ENCODE data around the gene PHRF1. TPM values are rescaled to one million over a fixed set of nuclear protein-coding genes. Genes with fewer than 3 reads are reported as not detected.
A peak's percentile ranks its signal among the peaks of the same experiment; 100 is the strongest.

Gene PHRF1
- total and polyA plus RNA-seq, 12 donors: 8.7 to 62.3 (median 26.1) TPM

DNA sequence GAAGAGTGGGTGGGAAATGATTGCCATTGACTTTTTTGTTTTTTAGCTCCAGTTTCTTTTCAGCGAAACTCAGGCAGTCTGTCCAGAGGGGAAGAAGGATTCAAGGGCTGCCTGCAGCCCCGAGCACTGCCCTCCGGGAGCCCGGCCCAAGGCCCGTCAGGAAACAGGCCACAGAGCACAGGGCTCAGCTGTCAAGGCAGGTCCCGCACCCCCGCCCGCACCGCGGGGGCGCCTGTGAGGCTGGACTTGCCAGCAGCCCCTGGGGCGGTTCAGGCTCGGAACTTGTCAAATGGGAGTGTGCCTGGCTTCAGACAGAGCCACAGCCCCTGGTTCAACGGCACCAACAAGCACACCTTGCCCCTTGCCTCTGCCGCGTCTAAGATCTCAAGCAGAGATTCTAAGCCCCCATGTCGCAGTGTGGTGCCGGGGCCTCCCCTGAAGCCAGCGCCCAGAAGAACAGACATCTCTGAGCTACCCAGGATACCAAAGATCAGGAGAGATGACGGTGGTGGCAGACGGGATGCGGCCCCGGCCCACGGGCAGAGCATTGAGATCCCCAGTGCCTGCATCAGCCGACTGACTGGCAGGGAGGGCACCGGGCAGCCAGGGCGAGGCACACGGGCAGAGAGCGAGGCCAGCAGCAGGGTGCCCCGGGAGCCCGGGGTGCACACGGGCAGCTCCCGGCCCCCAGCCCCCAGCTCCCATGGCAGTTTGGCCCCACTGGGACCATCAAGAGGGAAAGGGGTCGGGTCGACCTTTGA, 30.9 kb downstream of the PHRF1 start:
- Histone ChIP-seq H3K4me1 (replicated peaks in 1 of 2) (peaks cover 0 to 10% of the 10 kb centered on the region in 2 donors), H3K4me3 (no peak overlapping the region), H3K36me3 (replicated peaks in 1 of 2) (peaks cover 0 to 98% of the 10 kb centered on the region in 2 donors), H3K27ac (peak overlapping the region in 1 of 5 donors; percentile 57), H3K27me3 (no peaks in the 10 kb centered on the region), H3K9me3 (replicated peaks in 1 of 3) (no peaks in the 10 kb centered on the region)
- 89 to 95% (median 91%) methylated on average over 34 to 35 of the region's 35 CpGs for WGBS, 4 donors
- TF ChIP-seq, protein P1, sequence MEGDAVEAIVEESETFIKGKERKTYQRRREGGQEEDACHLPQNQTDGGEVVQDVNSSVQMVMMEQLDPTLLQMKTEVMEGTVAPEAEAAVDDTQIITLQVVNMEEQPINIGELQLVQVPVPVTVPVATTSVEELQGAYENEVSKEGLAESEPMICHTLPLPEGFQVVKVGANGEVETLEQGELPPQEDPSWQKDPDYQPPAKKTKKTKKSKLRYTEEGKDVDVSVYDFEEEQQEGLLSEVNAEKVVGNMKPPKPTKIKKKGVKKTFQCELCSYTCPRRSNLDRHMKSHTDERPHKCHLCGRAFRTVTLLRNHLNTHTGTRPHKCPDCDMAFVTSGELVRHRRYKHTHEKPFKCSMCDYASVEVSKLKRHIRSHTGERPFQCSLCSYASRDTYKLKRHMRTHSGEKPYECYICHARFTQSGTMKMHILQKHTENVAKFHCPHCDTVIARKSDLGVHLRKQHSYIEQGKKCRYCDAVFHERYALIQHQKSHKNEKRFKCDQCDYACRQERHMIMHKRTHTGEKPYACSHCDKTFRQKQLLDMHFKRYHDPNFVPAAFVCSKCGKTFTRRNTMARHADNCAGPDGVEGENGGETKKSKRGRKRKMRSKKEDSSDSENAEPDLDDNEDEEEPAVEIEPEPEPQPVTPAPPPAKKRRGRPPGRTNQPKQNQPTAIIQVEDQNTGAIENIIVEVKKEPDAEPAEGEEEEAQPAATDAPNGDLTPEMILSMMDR (IDR thresholded peaks at IDR 0.05): no peak
- TF ChIP-seq POLR2A (IDR thresholded peaks at IDR 0.05): no peak
- DNase-seq: no peak
- intact Hi-C loops (cut with DNase I): no loop called here

DNA sequence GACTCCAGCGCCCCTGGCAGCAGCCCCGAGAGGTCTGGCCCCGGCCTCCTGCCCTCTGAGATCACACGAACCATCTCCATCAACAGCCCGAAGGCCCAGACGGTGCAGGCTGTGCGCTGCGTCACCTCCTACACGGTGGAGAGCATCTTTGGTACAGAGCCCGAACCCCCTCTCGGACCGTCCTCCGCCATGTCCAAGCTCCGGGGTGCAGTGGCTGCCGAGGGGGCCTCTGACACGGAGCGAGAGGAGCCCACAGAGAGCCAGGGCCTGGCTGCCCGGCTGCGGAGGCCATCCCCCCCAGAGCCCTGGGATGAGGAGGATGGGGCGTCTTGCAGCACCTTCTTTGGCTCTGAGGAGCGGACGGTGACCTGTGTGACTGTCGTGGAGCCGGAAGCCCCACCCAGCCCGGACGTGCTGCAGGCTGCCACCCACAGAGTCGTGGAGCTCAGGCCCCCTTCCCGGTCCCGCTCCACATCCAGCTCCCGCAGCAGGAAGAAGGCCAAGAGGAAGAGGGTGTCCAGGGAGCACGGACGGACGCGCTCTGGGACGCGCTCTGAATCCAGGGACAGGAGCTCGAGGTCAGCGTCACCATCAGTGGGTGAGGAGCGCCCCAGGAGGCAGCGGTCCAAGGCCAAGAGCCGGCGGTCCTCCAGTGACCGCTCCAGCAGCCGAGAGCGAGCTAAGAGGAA, 31.8 kb downstream of the PHRF1 start:
- peaks cover 0 to 99% of the 10 kb centered on the region in 2 donors for H3K36me3 ChIP-seq (replicated peaks in 1 of 2)
- TF ChIP-seq, protein P1 (IDR thresholded peaks at IDR 0.05): peak in 1 of 6 experiments; percentile 17
- TF ChIP-seq POLR2A (IDR thresholded peaks at IDR 0.05): no peak
- no peaks in the 10 kb centered on the region for H3K9me3 ChIP-seq (replicated peaks in 1 of 3)
- no peaks in the 10 kb centered on the region for H3K27me3 ChIP-seq
- H3K4me1 ChIP-seq (replicated peaks in 1 of 2): peaks cover 0 to 10% of the 10 kb centered on the region in 2 donors
- H3K27ac ChIP-seq: peak overlapping the region in 2 of 5 donors; percentile 45 to 57
- DNase-seq: peak in 6 of 7 donors; percentile 67 to 82 (median 77)
- WGBS, 4 donors: 59 to 65% (median 60%) methylated on average over 20 to 45 of the region's 45 CpGs
- intact Hi-C loops (cut with DNase I): no loop called here
- no peak overlapping the region for H3K4me3 ChIP-seq

- intact Hi-C loops (cut with DNase I): no loop called here
- TF ChIP-seq, protein P1 (IDR thresholded peaks at IDR 0.05): no peak
- no peak for TF ChIP-seq POLR2A (IDR thresholded peaks at IDR 0.05)
- no peak overlapping the region for H3K4me3 ChIP-seq
- H3K4me1 ChIP-seq (replicated peaks in 1 of 2): peaks cover 0 to 10% of the 10 kb centered on the region in 2 donors
- H3K9me3 ChIP-seq (replicated peaks in 1 of 3): no peaks in the 10 kb centered on the region
- no peaks in the 10 kb centered on the region for H3K27me3 ChIP-seq
- H3K27ac ChIP-seq: peak overlapping the region in 2 of 5 donors; percentile 45 to 57
- peaks cover 0 to 95% of the 10 kb centered on the region in 2 donors for H3K36me3 ChIP-seq (replicated peaks in 1 of 2)
- no peak for DNase-seq
- WGBS, 4 donors: 72 to 84% (median 76%) methylated on average over 13 to 28 of the region's 28 CpGs
These were observed 32.6 kb downstream of the PHRF1 start for GRCh38 chr11:608791-609251.

DNA sequence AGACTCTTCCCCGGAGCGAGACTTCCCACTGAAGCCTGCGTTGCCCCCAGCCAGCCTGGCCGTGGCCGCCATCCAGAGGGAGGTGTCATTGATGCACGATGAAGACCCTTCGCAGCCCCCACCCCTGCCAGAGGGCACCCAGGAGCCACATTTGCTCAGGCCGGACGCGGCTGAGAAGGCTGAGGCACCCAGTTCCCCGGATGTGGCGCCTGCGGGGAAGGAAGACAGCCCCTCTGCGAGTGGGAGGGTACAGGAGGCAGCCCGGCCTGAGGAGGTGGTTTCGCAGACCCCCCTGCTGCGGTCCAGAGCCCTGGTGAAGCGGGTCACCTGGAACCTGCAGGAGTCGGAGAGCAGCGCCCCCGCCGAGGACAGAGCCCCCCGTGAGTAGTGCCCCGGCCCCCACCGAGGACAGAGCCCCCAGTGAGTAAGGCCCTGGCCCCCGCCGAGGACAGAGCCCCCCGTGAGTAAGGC, 33.1 kb downstream of the PHRF1 start:
- 90 to 92% (median 90%) methylated on average over 6 to 28 of the region's 28 CpGs for WGBS, 4 donors
- Histone ChIP-seq H3K27me3 (no peaks in the 10 kb centered on the region), H3K27ac (no peak overlapping the region), H3K36me3 (replicated peaks in 1 of 2) (peaks cover 0 to 90% of the 10 kb centered on the region in 2 donors), H3K4me1 (replicated peaks in 1 of 2) (peaks cover 0 to 14% of the 10 kb centered on the region in 2 donors), H3K9me3 (replicated peaks in 1 of 3) (no peaks in the 10 kb centered on the region), H3K4me3 (no peak overlapping the region)
- DNase-seq: no peak
- intact Hi-C loops (cut with DNase I): no loop called here
- no peak for TF ChIP-seq POLR2A (IDR thresholded peaks at IDR 0.05)
- TF ChIP-seq, protein P1 (IDR thresholded peaks at IDR 0.05): no peak

Data from adrenal gland (tissue), 12 donors.